Lower leg skin (tissue), 3 donors: ENCODE data around the gene ANKRD34C.

Experiments
- CTCF ChIP-seq, 3 donors: fragments of 450-650 bp; IDR thresholded peaks; one replicate each; pipeline ENCODE4 v1.5.1; 2016; ENCODE audit warnings: antibody characterized with exemption in 3 of 3, mild to moderate bottlenecking in 3 of 3, moderate library complexity in 2 of 3
- POLR2A ChIP-seq, 2 donors: fragments of 450-650 bp; IDR thresholded peaks; one replicate each; pipeline ENCODE4 v1.6.1; 2016 to 2017; ENCODE audit warnings: antibody characterized with exemption in 2 of 2, mild to moderate bottlenecking in 1 of 2, moderate library complexity in 1 of 2

DNA sequence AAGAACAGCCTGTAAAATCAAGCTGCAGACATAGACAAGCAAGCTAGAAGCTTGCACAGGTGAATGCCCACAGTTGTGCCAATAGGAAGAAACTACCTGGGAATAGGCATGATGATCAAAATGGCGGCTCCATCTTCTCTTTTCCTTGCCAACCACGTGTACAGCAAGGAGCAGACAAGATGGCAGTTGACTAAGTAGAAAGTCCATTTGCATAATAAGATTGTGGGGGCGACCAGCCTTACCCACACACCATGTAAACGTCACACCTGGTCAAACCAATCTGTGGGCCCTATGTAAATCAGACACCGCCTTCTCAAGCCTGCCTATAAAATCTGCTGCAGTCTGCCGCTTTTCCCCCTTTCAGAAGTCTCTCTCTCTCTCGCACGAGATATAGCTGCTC, 25.1 kb upstream of the ANKRD34C start:
- TF ChIP-seq CTCF (IDR thresholded peaks at IDR 0.05) (no peak), POLR2A (IDR thresholded peaks at IDR 0.05) (no peak)
